ENCODE measurements around the gene TAF1C. TPM values are rescaled to one million over a fixed set of nuclear protein-coding genes. Genes with fewer than 3 reads are reported as not detected.

TAF1C gene
- total and polyA plus RNA-seq, 10 donors, result 31.4 to 133 (median 73.6) TPM

GRCh38 chr16:84212631-84213030, 25.8 kb upstream of the TAF1C start:
- Histone ChIP-seq H3K4me1 (no peaks in the 10 kb centered on the region), H3K4me3 (no peak overlapping the region), H3K27me3 (replicated peaks in 1 of 7) (no peaks in the 10 kb centered on the region), H3K9me3 (no peaks in the 10 kb centered on the region), H3K27ac (no peak overlapping the region), H3K36me3 (no peaks in the 10 kb centered on the region)
- TF ChIP-seq POLR2AphosphoS5 (IDR thresholded peaks at IDR 0.05), result no peak
- no peak for TF ChIP-seq POLR2A (IDR thresholded peaks at IDR 0.05)
- no peak for TF ChIP-seq CTCF (IDR thresholded peaks at IDR 0.05 in 8 of 11, conservative IDR thresholded peaks at IDR 0.05 in 3 of 11)
- WGBS, 5 donors, result 86 to 93% (median 88%) methylated on average over 4 of the region's 4 CpGs
- intact Hi-C loops (cut with DNase I; ENCODE audit: low total_unique reads), result no loop called here
- no peak for DNase-seq

GRCh38 chr16:84212154-84212553, 25.3 kb upstream of the TAF1C start:
- intact Hi-C loops (cut with DNase I; ENCODE audit: low total_unique reads), result no loop called here
- DNase-seq, result no peak

GRCh38 chr16:84209989-84210388, 23.1 kb upstream of the TAF1C start:
- H3K27me3 ChIP-seq (replicated peaks in 1 of 7), result no peaks in the 10 kb centered on the region
- H3K4me1 ChIP-seq, result no peaks in the 10 kb centered on the region
- intact Hi-C loops (cut with DNase I; ENCODE audit: low total_unique reads), result no loop called here
- DNase-seq, result no peak
- H3K27ac ChIP-seq, result no peak overlapping the region
- H3K36me3 ChIP-seq, result no peaks in the 10 kb centered on the region
- H3K9me3 ChIP-seq, result no peaks in the 10 kb centered on the region
- no peak overlapping the region for H3K4me3 ChIP-seq
- TF ChIP-seq CTCF (IDR thresholded peaks at IDR 0.05 in 8 of 11, conservative IDR thresholded peaks at IDR 0.05 in 3 of 11) (no peak), POLR2A (IDR thresholded peaks at IDR 0.05) (no peak), POLR2AphosphoS5 (IDR thresholded peaks at IDR 0.05) (no peak)
- WGBS, 5 donors, result 74 to 88% (median 81%) methylated on average over 2 of the region's 2 CpGs

More at GRCh38 chr16:84212154-84212553, 25.3 kb upstream of the TAF1C start:
- H3K27me3 ChIP-seq (replicated peaks in 1 of 7), result no peaks in the 10 kb centered on the region
- no peak overlapping the region for H3K4me3 ChIP-seq
- WGBS, 5 donors, result 63 to 67% (median 66%) methylated on average over 4 of the region's 4 CpGs
- H3K27ac ChIP-seq, result no peak overlapping the region
- H3K4me1 ChIP-seq, result no peaks in the 10 kb centered on the region
- TF ChIP-seq POLR2A (IDR thresholded peaks at IDR 0.05) (no peak), POLR2AphosphoS5 (IDR thresholded peaks at IDR 0.05) (no peak), CTCF (IDR thresholded peaks at IDR 0.05 in 8 of 11, conservative IDR thresholded peaks at IDR 0.05 in 3 of 11) (no peak)
- H3K9me3 ChIP-seq, result no peaks in the 10 kb centered on the region
- no peaks in the 10 kb centered on the region for H3K36me3 ChIP-seq

- 71 to 88% (median 80%) methylated on average over 8 of the region's 8 CpGs for WGBS, 5 donors
- intact Hi-C loops (cut with DNase I; ENCODE audit: low total_unique reads), result no loop called here
These were observed 21.0 kb upstream of the TAF1C start for GRCh38 chr16:84207879-84208278.

More at GRCh38 chr16:84207879-84208278, 21.0 kb upstream of the TAF1C start:
- no peaks in the 10 kb centered on the region for H3K27me3 ChIP-seq (replicated peaks in 1 of 7)
- no peak overlapping the region for H3K4me3 ChIP-seq
- H3K4me1 ChIP-seq, result no peaks in the 10 kb centered on the region
- no peak for DNase-seq
- TF ChIP-seq CTCF (IDR thresholded peaks at IDR 0.05 in 8 of 11, conservative IDR thresholded peaks at IDR 0.05 in 3 of 11) (no peak), POLR2AphosphoS5 (IDR thresholded peaks at IDR 0.05) (no peak), POLR2A (IDR thresholded peaks at IDR 0.05) (no peak)
- H3K36me3 ChIP-seq, result no peaks in the 10 kb centered on the region
- no peaks in the 10 kb centered on the region for H3K9me3 ChIP-seq
- H3K27ac ChIP-seq, result no peak overlapping the region
